Mesothelial cell of epicardium (in vitro differentiated cells): ENCODE measurements around the gene LOXL1. TPM values are rescaled to one million over a fixed set of nuclear protein-coding genes. Genes with fewer than 3 reads are reported as not detected.

ENCODE experiments used
- DNase-seq, 2 experiments: peaks; one replicate each; pipeline ENCODE4 v3.0.0; 2021; ENCODE audit warnings: low spot score in 2 of 2; ENCODE audit not compliant: unreplicated experiment in 2 of 2
- H3K27ac Mint-ChIP-seq: 2 replicates; pipeline ENCODE4 v1.8.0; 2021; ENCODE audit warnings: mixed read lengths
- H3K27me3 Mint-ChIP-seq: 2 replicates; pipeline ENCODE4 v1.8.0; 2021; ENCODE audit warnings: low read depth, mixed read lengths
- H3K36me3 Mint-ChIP-seq: 2 replicates; pipeline ENCODE4 v1.8.0; 2021; ENCODE audit warnings: mixed read lengths
- H3K4me1 Mint-ChIP-seq: 2 replicates; pipeline ENCODE4 v1.8.0; 2021; ENCODE audit warnings: mixed read lengths
- H3K4me3 Mint-ChIP-seq: 2 replicates; pipeline ENCODE4 v1.8.0; 2021; ENCODE audit warnings: mild to moderate bottlenecking, moderate library complexity, mixed read lengths
- H3K9me3 Mint-ChIP-seq: 2 replicates; pipeline ENCODE4 v1.8.0; 2021; ENCODE audit warnings: mixed read lengths
- CTCF ChIP-seq: fragments of 200-600 bp; sonication (generic); IDR thresholded peaks from one replicate; pipeline ENCODE4 v1.5.0; 2021; ENCODE audit warnings: antibody characterized with exemption; ENCODE audit not compliant: unreplicated experiment
- total RNA-seq: library from RNA; stranded (reverse); gene quantifications from 3 replicates; pipeline ENCODE4 v1.2.1, GENCODE V29; 2021

LOXL1 gene
- total RNA-seq, 1 donor from 2014 or later, result 62.9 TPM

GRCh38 chr15:73923156-73923487 lies 3.1 kb upstream of the LOXL1 start:
- Mint-ChIP-seq H3K9me3 (peaks cover 7% of the 10 kb centered on the region), H3K27me3 (no peaks in the 10 kb centered on the region), H3K4me1 (peaks cover 47% of the 10 kb centered on the region), H3K36me3 (peaks cover 10% of the 10 kb centered on the region), H3K4me3 (peak overlapping the region; percentile 33), H3K27ac (peak overlapping the region; percentile 88)
- DNase-seq, result no peak
- TF ChIP-seq CTCF, result no peak

GRCh38 chr15:73923488-73924164 lies 2.6 kb upstream of the LOXL1 start:
- DNase-seq, result no peak
- TF ChIP-seq CTCF, result no peak
- Mint-ChIP-seq H3K4me1 (peaks cover 50% of the 10 kb centered on the region), H3K4me3 (peak overlapping the region; percentile 33), H3K27ac (peak overlapping the region; percentile 92), H3K27me3 (no peaks in the 10 kb centered on the region), H3K9me3 (peaks cover 5% of the 10 kb centered on the region), H3K36me3 (peaks cover 5% of the 10 kb centered on the region)

GRCh38 chr15:73924171-73924921 lies 1.9 kb upstream of the LOXL1 start:
- Mint-ChIP-seq H3K4me3 (no peak overlapping the region), H3K4me1 (peaks cover 57% of the 10 kb centered on the region), H3K27me3 (no peaks in the 10 kb centered on the region), H3K9me3 (no peaks in the 10 kb centered on the region), H3K36me3 (no peaks in the 10 kb centered on the region), H3K27ac (peak overlapping the region; percentile 92)
- DNase-seq, result no peak
- TF ChIP-seq CTCF, result no peak

- peaks cover 61% of the 10 kb centered on the region for H3K4me1 Mint-ChIP-seq
- no peak for DNase-seq
Observed at GRCh38 chr15:73925848-73926218, 429 bp upstream of the LOXL1 start.

GRCh38 chr15:73927003-73927475 lies 777 bp downstream of the LOXL1 start:
- H3K27me3 Mint-ChIP-seq, result no peaks in the 10 kb centered on the region
- H3K4me1 Mint-ChIP-seq, result peaks cover 56% of the 10 kb centered on the region
- H3K4me3 Mint-ChIP-seq, result peak overlapping the region; percentile 63
- no peaks in the 10 kb centered on the region for H3K36me3 Mint-ChIP-seq
- peak; percentile 39 to 62 for DNase-seq
- H3K9me3 Mint-ChIP-seq, result no peaks in the 10 kb centered on the region
- no peak overlapping the region for H3K27ac Mint-ChIP-seq
- no peak for TF ChIP-seq CTCF

More at GRCh38 chr15:73925848-73926218, 429 bp upstream of the LOXL1 start:
- H3K36me3 Mint-ChIP-seq, result no peaks in the 10 kb centered on the region
- H3K4me3 Mint-ChIP-seq, result peak overlapping the region; percentile 74
- H3K9me3 Mint-ChIP-seq, result no peaks in the 10 kb centered on the region
- TF ChIP-seq CTCF, result no peak
- no peaks in the 10 kb centered on the region for H3K27me3 Mint-ChIP-seq
- peak overlapping the region; percentile 30 for H3K27ac Mint-ChIP-seq
